Kidney epithelial cell (primary cell): ENCODE results near the gene DENND4B. TPM values are rescaled to one million over a fixed set of nuclear protein-coding genes. Genes with fewer than 3 reads are reported as not detected.

ENCODE experiments used
- DNase-seq: peaks from one replicate; pipeline ENCODE4 v3.0.0-alpha.2; 2010; ENCODE audit warnings: low read depth
- H3K27me3 ChIP-seq: 2 replicates; pipeline ENCODE4 v1.6.0; 2011; ENCODE audit warnings: low read length; ENCODE audit not compliant: control insufficient read depth, insufficient read depth
- H3K36me3 ChIP-seq: 2 replicates; pipeline ENCODE4 v1.5.1; 2011; ENCODE audit warnings: low read length; ENCODE audit not compliant: control insufficient read depth, insufficient read depth
- H3K4me3 ChIP-seq: 2 replicates; pipeline ENCODE4 v1.5.1; 2011; ENCODE audit warnings: low read depth, mild to moderate bottlenecking, control low read depth, low read length
- CTCF ChIP-seq: IDR thresholded peaks from 2 replicates; pipeline ENCODE4 v1.5.1; 2011; ENCODE audit warnings: mild to moderate bottlenecking, moderate library complexity, low read length, control low read depth, inconsistent platforms; ENCODE audit not compliant: insufficient read depth, poor library complexity, severe bottlenecking
- total RNA-seq: library from RNA; depleted of rRNA; stranded (reverse); fragments of >200 nt; gene quantifications from 2 replicates; pipeline ENCODE4 v1.2.3, GENCODE V29; 2015

DENND4B gene
- total RNA-seq, 1 donor from 2014 or later, result 25.1 TPM

GRCh38 chr1:153960206-153960605 lies 13.7 kb upstream of the DENND4B start:
- H3K4me3 ChIP-seq, result no peak overlapping the region
- H3K36me3 ChIP-seq, result no peaks in the 10 kb centered on the region
- DNase-seq, result no peak
- H3K27me3 ChIP-seq, result no peaks in the 10 kb centered on the region
- TF ChIP-seq CTCF, result no peak

GRCh38 chr1:153959454-153959853 lies 12.9 kb upstream of the DENND4B start:
- no peak for DNase-seq
- no peaks in the 10 kb centered on the region for H3K27me3 ChIP-seq
- no peak for TF ChIP-seq CTCF
- no peaks in the 10 kb centered on the region for H3K36me3 ChIP-seq
- H3K4me3 ChIP-seq, result no peak overlapping the region

GRCh38 chr1:153958961-153959260 lies 12.4 kb upstream of the DENND4B start:
- Histone ChIP-seq H3K27me3 (no peaks in the 10 kb centered on the region), H3K36me3 (no peaks in the 10 kb centered on the region), H3K4me3 (no peak overlapping the region)
- TF ChIP-seq CTCF, result no peak
- no peak for DNase-seq

- Histone ChIP-seq H3K27me3 (no peaks in the 10 kb centered on the region), H3K4me3 (peak within 1 kb of the TSS; percentile 90), H3K36me3 (no peaks in the 10 kb centered on the region)
- peak; percentile 96 for DNase-seq
- no peak for TF ChIP-seq CTCF
Observed at GRCh38 chr1:153958111-153958960, 11.8 kb upstream of the DENND4B start, which contains the start of gene CRTC2. CRTC2 (minus strand) TSS chr1:153958612; CDS start chr1:153958497, 115 bp downstream.

- H3K36me3 ChIP-seq, result no peaks in the 10 kb centered on the region
- TF ChIP-seq CTCF, result no peak
- no peak for DNase-seq
- H3K27me3 ChIP-seq, result no peaks in the 10 kb centered on the region
- peak overlapping the region; percentile 90 for H3K4me3 ChIP-seq
Observed at GRCh38 chr1:153957744-153958110, 11.2 kb upstream of the DENND4B start.

GRCh38 chr1:153956997-153957715 lies 10.6 kb upstream of the DENND4B start:
- TF ChIP-seq CTCF, result no peak
- H3K27me3 ChIP-seq, result no peaks in the 10 kb centered on the region
- peak overlapping the region; percentile 90 for H3K4me3 ChIP-seq
- DNase-seq, result no peak
- peaks cover 2% of the 10 kb centered on the region for H3K36me3 ChIP-seq
